ENCODE results near the gene CTAGE9.

CTAGE9 gene

GRCh38 chr6:131749023-131749422 is 38.2 kb upstream of the CTAGE9 start:
- no peak overlapping the region for H2AFZ ChIP-seq (ENCODE audit: low read length)
- H3K79me2 ChIP-seq (ENCODE audit: insufficient read depth, low read length): no peaks in the 10 kb centered on the region
- no peak overlapping the region for H3K4me3 ChIP-seq (ENCODE audit: low read length, poor library complexity, severe bottlenecking)
- H3K9me3 ChIP-seq (ENCODE audit: insufficient read depth, low read depth, low read length): no peaks in the 10 kb centered on the region
- TF ChIP-seq EZH2phosphoT487 (IDR thresholded peaks at IDR 0.05; ENCODE audit: borderline replicate concordance): no peak
- no peaks in the 10 kb centered on the region for H3K36me3 ChIP-seq (ENCODE audit: insufficient read depth, low read length)
- H3K4me1 ChIP-seq (ENCODE audit: insufficient read depth, low read length, poor library complexity, severe bottlenecking): no peaks in the 10 kb centered on the region
- no peak overlapping the region for H3K4me2 ChIP-seq (ENCODE audit: low read depth, low read length, poor library complexity, severe bottlenecking)
- H3K9me2 ChIP-seq (replicated peaks; ENCODE audit: low read depth, low read length): no peaks in the 10 kb centered on the region
- H3K9ac ChIP-seq (ENCODE audit: low read depth, low read length, poor library complexity, severe bottlenecking): no peak overlapping the region
- H4K20me1 ChIP-seq (ENCODE audit: insufficient read depth, low read length, poor library complexity, severe bottlenecking): no peaks in the 10 kb centered on the region
- H3F3A ChIP-seq (ENCODE audit: low read depth): no peaks in the 10 kb centered on the region
- H3K27me3 ChIP-seq (ENCODE audit: insufficient read depth, low read length, poor library complexity, severe bottlenecking): peaks cover 4% of the 10 kb centered on the region

GRCh38 chr6:131747821-131748353 is 37.1 kb upstream of the CTAGE9 start:
- H3K9me2 ChIP-seq (replicated peaks; ENCODE audit: low read depth, low read length): no peaks in the 10 kb centered on the region
- H3K9me3 ChIP-seq (ENCODE audit: insufficient read depth, low read depth, low read length): no peaks in the 10 kb centered on the region
- no peak overlapping the region for H3K4me2 ChIP-seq (ENCODE audit: low read depth, low read length, poor library complexity, severe bottlenecking)
- no peaks in the 10 kb centered on the region for H3K27me3 ChIP-seq (ENCODE audit: insufficient read depth, low read length, poor library complexity, severe bottlenecking)
- no peaks in the 10 kb centered on the region for H3K4me1 ChIP-seq (ENCODE audit: insufficient read depth, low read length, poor library complexity, severe bottlenecking)
- H3K36me3 ChIP-seq (ENCODE audit: insufficient read depth, low read length): no peaks in the 10 kb centered on the region
- H3K9ac ChIP-seq (ENCODE audit: low read depth, low read length, poor library complexity, severe bottlenecking): no peak overlapping the region
- TF ChIP-seq EZH2phosphoT487 (IDR thresholded peaks at IDR 0.05; ENCODE audit: borderline replicate concordance): no peak
- no peak for TF ChIP-seq CTCF (conservative IDR thresholded peaks at IDR 0.05; ENCODE audit: low read length)
- H3K79me2 ChIP-seq (ENCODE audit: insufficient read depth, low read length): no peaks in the 10 kb centered on the region
- H2AFZ ChIP-seq (ENCODE audit: low read length): no peak overlapping the region
- no peak overlapping the region for H3K4me3 ChIP-seq (ENCODE audit: low read length, poor library complexity, severe bottlenecking)
- no peaks in the 10 kb centered on the region for H4K20me1 ChIP-seq (ENCODE audit: insufficient read depth, low read length, poor library complexity, severe bottlenecking)
- no peaks in the 10 kb centered on the region for H3F3A ChIP-seq (ENCODE audit: low read depth)

- Histone ChIP-seq H3K9me3 (ENCODE audit: insufficient read depth, low read depth, low read length) (no peaks in the 10 kb centered on the region), H3K9me2 (replicated peaks; ENCODE audit: low read depth, low read length) (no peaks in the 10 kb centered on the region), H3K27me3 (ENCODE audit: insufficient read depth, low read length, poor library complexity, severe bottlenecking) (no peaks in the 10 kb centered on the region), H4K20me1 (ENCODE audit: insufficient read depth, low read length, poor library complexity, severe bottlenecking) (no peaks in the 10 kb centered on the region), H2AFZ (ENCODE audit: low read length) (no peak overlapping the region), H3K79me2 (ENCODE audit: insufficient read depth, low read length) (no peaks in the 10 kb centered on the region), H3K9ac (ENCODE audit: low read depth, low read length, poor library complexity, severe bottlenecking) (no peak overlapping the region), H3F3A (ENCODE audit: low read depth) (no peaks in the 10 kb centered on the region), H3K36me3 (ENCODE audit: insufficient read depth, low read length) (no peaks in the 10 kb centered on the region), H3K4me3 (ENCODE audit: low read length, poor library complexity, severe bottlenecking) (no peak overlapping the region), H3K4me2 (ENCODE audit: low read depth, low read length, poor library complexity, severe bottlenecking) (no peak overlapping the region), H3K4me1 (ENCODE audit: insufficient read depth, low read length, poor library complexity, severe bottlenecking) (no peaks in the 10 kb centered on the region)
- TF ChIP-seq EZH2phosphoT487 (IDR thresholded peaks at IDR 0.05; ENCODE audit: borderline replicate concordance): no peak
- TF ChIP-seq CTCF (conservative IDR thresholded peaks at IDR 0.05; ENCODE audit: low read length): no peak
Measured at GRCh38 chr6:131745476-131745875, 34.7 kb upstream of the CTAGE9 start.
